Activated CD8-positive, alpha-beta memory T cell treated with anti-CD3 and anti-CD28 coated beads, Interleukin-2, amount 50 U/mL, for 24 hours (primary cell): ENCODE measurements around the gene FCRL6.
A peak's percentile ranks its signal among the peaks of the same experiment; 100 is the strongest.

Experiments
- DNase-seq: peaks from one replicate; pipeline ENCODE4 v3.0.0-alpha.2; 2020; ENCODE audit errors: extremely low read depth

Gene FCRL6

DNA sequence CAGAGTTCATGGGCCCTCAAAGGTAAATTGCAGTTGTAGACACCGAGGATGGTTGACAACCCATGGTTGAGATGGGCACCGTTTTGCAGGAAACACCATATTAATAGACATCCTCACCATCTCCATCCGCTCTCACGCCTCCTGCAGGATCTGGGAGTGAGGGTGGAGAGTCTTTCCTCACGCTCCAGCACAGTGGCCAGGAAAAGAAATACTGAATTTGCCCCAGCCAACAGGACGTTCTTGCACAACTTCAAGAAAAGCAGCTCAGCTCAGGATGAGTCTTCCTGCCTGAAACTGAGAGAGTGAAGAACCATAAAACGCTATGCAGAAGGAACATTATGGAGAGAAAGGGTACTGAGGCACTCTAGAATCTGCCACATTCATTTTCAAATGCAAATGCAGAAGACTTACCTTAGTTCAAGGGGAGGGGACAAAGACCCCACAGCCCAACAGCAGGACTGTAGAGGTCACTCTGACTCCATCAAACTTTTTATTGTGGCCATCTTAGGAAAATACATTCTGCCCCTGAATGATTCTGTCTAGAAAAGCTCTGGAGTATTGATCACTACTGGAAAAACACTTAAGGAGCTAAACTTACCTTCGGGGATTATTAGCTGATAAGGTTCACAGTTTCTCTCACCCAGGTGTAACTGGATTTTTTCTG, 33.8 kb downstream of the FCRL6 start:
- DNase-seq, result no peak

DNA sequence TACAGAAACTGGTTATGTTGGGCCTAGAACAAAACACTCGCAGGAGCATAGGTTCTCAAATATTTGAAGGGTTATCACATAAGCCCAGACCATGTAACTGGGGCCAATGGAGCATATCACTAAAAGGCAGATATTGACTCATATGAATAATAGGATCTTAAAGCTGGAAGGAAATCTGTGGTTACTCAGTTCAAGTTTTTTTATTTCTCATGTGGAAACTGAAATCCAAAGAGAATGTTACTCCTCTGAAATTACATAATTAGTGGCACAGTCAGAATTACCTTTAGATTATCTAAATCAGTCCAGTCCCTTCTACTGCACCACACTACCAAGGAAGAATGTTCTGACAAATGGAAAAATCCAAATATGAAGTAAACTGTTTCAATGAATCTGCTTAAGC, 36.6 kb downstream of the FCRL6 start:
- no peak for DNase-seq

DNA sequence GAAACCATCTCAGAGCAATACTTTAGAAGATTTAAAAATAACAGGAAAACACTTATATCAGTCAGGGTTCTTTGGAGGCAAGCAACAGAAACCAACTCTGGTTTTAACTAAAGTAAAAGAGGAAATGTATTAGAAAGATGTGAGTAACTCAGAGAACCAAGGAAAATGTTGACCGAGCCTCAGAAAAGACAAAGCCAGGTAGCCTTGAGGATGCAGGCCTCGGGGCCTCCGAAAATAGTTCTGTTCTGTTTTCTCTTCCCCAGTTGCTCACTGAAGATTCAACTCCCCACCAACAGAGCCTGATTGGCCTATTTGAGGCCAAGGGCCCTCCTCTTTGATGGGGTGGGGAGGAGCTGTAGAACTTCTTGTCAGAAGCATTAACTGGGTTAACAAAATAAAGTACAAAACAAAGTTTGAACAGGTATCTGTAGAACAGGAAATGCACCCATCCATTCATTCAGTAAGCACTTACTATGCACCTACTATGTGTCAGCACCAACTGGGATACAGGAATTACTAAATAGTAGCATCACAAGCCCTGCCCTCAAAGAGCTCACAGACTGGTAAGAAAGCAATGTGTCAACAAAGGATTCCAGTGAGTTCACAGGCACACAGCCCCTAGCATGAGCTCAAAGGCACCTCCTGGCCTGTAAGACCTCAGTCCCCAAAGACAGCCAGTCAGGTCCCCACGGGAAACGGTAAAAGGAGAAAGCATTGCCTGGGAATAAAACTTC, 37.1 kb downstream of the FCRL6 start:
- DNase-seq, result no peak

DNA sequence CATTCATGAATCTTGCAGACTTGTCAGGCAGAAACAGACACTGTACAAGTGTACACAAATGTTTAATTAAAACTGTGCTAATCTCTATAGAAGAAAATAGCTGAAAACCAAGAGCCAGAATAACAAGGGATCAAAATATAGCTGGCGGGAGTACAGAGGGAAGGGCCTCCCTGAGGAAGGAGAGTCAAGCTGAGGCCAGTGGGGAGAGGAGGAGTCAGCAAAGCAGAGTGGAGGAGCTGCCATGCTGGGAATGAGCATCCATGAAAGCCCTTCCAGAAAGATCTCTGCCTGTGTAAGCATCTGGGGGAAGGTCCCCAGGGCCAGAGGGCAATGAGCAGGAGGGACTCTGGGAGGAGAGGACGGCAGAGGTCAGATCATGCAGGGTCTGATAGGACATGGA, 39.6 kb downstream of the FCRL6 start:
- no peak for DNase-seq

DNA sequence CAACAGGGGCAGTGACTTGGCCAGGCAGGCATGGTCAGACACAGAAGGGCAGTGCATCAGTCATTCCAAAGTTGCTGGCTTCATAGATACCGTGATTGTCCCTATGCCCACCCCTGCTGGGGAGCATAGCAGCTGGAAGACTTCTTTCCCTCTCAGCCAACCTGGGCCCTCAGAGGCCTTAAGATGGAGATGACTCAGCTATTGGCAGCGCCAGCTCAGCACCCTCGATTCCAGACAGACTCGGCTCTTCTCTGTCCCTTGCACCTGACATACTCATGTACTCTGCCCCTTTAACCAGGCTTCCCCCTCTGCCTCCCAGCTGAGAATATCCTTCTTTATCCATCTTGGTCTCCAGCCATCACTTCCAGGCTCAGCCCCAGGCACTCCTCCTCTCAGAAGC, 41.3 kb downstream of the FCRL6 start:
- DNase-seq, result no peak

DNA sequence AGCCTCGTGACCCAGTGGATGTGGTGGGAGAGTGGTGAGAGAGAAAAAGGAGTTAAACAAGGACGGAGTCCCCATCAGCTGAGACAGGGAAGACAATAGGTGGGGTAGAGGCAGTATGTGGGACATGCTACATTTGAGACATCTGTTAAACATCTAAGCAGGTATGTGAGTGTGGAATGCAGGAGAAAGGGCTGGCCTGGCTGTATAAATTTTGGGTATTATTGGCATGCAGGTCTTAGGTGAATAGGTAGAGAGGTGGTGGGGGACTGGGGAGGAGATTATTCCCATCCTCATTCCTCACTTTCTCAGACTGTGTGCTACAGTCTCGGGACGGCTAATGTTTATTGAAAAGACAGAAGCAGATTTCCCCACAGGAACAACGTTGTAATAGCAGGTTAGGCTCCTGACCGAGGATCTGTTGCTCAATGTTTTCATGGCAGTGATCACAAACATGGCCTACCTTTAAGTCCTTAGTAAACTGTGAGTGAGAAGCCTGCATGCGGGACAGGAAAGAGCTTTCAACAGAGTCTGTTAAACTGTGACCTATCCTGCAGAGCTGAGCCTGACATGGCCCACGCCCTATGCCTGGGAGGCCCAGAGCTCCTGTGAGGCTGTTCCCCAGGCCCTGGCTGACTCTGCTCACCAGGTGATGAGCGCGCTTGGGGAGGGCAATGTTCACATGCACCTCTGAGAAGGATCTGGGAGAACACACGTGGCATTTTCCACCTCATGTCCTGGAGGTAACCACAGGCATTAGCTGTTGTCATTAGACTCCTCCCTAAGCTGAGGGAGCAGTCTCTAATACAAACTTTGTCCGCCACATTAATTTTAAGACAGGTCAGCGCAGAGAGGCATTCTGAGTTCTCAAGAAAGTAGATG, 43.8 kb downstream of the FCRL6 start:
- no peak for DNase-seq

DNA sequence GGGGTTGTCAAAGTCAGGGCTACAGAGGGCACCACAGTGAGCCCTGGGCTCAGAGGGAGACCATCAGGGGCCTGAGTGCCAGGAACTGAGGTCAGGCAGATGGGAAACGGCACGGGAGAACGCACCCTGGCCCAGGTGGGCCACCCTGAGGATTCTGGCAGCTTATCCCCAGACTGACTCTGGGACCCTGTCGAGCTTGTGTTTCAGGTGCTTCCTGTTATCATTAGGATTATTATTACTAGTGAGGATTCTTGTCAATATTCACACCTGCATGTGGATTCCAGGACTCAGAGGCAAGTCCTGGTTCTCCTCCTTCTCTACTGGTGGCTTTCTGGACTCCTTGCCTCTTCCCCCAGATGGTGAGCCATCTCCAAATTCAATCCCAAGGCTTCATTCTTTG, 45.1 kb downstream of the FCRL6 start:
- no peak for DNase-seq

DNA sequence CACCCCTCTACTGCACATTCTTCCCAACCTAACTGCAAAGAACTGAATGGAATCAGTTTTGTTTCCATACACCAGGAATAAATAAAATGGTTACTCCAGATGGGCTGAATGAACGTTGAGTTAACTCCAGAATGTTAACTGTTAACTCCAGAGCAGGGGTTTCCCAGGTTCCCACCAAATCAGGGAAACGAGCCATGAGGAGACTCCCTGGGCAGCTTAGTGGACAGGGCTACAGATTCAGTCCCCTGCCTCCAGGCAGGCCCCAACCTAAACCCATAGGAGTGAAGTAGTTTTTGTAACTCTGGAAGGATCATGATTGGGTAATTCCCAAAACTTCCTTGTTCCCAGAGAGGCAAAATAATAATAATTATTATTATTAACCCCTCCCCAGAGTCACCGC, 46.2 kb downstream of the FCRL6 start:
- DNase-seq, result no peak

DNA sequence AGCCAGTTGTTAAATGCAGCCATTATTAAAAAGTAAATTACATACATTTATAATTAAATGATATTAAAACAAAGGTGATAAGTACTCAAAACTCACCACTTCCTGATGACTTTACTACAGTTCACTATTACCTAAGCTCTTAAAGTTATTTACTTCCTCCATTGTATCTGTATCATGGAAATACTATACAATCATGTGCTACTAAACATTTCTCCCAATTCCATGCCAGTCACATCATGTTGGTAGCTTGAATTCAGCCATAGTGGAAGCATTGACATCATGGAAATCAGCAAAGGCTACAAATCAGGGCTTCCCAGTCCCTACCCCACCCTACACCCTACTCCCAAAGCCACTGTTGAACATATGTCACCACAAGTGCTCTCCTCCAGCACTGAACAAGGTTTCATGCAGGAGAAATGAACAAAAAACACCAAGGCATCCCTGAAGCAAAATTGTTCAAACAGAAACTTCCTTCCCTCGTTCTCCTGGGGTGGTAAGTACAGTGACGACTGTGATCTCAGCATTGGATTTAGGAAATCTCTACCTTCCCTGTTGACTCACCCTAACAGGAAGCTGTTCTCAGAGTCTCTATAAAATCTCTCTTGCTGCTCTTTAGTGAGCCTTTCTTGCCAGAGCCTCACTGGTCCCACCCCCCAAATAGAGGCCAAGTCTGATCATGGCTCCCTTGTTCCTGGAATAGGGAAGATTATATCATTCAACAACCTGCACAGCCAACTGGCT, 47.6 kb downstream of the FCRL6 start:
- DNase-seq, result no peak

DNA sequence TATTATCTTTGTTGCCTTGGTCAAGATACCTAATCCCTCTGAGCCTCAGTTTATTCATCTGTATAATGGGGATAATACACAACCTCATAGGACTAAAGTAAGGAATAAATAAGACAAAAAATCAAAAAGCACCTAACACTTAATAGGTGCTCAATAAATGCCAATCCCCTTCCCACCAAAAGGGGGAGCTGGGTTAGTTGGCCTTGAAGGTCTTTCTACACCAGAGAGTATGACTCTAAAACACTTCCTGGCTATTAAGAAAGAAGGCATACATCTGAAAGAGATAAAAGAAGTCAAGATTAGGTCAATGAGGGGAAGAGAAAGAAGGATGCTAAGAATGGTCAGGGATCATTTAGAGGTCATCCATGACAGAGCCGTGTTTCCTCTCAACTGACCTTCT, 49.2 kb downstream of the FCRL6 start:
- DNase-seq, result no peak

DNA sequence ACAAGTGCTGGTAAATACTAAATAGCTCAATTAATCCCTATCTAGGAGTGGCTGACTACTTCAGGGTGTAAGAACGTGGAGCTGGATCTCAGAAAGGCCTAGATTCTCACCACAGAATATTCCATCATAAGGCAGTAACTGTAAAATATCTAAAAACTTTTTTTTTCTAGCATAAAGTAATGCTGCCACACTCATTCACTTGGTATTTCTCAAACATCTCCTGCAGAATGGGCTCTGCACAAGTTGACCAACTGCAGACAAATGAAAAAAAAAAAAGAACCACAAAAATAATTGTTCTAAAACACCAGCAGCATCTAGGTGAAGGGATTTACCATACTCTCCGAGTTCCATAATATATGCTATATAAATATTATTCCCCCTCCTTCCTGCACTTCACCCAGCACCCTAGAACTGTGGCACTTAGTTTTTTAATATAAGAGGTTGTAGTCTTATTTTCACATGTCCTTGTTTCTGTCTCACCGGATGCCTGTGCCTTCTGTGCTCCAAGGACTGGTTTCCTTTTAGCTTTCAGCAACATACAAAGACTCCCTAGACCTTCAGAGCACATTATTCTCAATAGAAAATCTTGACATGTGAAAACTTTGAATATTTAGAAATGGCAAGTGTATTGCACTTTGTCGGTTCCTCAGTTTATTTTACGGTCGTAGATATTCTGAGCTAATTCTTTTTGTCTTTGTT, 51.4 kb downstream of the FCRL6 start:
- DNase-seq, result no peak

DNA sequence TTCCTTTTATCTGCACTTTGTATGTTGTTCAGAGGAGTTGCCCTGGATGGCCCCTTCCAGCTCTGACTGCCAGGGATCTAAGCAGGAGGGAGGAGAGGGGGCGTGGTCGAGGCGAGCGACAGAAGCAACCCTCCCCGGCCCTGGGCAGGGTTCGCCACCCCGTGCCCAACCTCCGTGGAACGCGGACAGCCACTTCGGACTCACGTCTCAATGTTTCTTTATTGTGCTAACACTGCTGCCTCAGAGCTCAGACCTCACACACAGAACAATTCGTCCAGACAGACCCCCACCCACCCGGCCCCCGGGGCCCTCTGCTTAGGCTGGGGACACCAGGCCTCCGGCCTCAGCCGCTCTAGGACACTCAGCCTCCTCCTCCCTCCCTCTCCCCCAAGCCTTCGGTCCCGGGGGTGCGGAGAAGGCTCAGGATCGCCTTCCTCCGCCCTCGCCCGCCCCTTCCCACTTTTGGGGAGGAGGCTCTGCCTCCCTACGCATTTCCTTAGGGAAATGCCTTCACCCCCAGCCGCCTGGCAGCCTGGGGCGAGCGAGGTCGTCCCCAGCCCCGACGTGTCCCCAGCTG, 52.0 kb downstream of the FCRL6 start:
- no peak for DNase-seq

DNA sequence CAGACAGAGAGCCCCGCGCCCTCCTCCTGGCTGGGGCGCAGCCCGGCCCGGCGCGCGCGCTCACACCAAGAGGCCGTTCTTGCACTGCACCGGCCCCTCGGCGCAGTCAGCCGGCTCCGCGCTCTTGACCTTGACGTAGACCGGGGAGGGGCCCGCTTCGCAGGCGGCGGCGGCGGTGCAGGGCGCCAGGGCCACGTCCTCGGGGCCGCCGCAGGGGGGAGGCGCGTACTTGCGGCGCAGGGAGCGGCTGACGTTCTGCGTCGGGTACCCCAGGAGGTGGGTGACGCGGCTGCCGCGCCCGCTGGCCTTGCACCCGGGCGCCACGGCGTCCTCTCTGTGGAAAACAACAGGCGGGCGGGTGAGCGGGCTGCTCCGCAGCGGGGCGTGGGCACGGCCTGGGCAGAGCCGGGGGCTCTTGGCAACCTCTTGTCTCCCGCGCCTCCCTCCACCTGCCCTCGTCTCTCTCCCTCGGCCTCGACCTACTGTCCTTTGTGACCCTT, 52.6 kb downstream of the FCRL6 start:
- DNase-seq, result peak; percentile 26

DNA sequence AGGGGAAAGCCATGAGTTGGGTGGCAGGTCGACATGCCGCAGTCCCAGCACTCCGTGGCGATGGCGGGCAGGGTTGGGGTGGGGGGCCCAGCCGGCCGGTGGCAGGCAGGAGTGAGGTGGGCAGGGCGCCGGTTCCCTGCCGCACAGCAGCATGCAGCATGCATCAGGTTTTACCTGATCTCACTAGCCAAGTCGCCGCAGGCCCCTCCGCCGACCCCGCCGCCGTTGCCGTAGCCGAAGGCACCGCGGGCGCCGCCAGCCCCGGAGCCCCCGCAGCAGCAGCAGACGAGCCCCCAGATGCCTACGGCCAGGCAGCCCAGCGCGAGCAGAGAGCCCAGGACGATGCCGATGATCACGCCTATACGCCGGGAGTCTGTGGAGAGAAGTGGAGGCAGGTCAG, 53.5 kb downstream of the FCRL6 start:
- DNase-seq, result no peak

DNA sequence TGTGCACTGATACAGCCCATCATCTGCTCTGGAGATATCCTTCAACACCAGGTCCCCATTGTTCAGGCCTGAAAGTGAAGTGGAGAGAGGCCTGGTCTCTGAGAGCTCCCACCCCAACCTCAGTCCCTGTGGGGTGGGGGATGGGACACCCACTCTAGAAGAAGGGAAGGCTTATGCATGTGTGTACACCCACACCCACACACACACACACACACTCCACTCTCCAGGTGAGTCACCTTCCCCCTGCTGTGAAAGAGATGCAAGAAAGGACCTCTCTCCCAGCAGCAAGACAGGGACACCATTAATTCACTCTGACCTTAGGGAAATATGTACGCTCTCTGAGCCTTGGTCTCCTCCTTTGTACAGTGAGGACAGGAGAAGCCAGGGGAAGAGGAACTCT, 54.4 kb downstream of the FCRL6 start:
- DNase-seq, result no peak

DNA sequence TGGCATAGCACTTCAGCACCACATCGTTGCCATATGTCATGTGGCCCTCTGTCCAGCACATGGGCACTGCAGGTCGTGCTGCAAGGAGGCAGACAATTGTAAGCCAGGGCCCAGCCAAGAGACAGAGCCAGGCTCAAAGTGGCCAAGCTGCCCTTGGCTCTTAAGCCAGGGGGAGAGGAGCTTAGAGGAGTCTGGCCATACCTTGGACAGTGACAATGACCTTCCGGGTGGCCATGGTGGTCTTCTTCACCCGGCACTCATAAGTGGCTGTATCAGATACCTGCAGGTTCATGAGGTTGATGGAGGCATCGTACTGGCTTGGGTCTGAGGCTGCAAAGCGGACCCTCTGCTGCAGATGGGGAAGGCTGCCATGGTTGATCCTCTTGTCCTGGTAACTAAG, 55.7 kb downstream of the FCRL6 start:
- DNase-seq, result no peak

DNA sequence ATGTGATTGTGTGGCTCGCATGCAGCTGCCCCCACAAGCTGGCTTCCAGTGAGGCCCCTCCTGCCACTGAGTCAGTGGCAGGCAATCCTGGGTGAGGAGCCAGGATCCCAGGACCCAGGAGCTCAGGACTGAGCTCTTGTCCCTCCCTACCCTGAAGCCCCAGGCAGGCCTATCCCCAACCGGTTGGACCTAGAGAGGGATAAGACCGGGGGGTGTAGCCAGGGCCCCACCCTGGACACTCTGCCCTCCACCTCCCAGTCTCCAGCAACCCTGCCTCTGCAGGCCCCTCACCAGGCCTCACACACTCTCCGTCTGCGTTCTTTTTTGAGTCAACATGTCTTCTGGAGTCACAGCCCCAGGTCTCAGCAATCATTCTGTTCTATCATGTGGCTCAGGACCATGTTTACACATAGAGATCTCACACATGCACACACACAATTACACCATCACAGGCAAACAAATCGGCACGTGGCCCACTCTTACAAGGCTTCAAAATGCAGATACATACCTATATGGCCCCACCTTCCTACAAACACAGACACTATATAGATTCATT, 57.7 kb downstream of the FCRL6 start:
- no peak for DNase-seq

DNA sequence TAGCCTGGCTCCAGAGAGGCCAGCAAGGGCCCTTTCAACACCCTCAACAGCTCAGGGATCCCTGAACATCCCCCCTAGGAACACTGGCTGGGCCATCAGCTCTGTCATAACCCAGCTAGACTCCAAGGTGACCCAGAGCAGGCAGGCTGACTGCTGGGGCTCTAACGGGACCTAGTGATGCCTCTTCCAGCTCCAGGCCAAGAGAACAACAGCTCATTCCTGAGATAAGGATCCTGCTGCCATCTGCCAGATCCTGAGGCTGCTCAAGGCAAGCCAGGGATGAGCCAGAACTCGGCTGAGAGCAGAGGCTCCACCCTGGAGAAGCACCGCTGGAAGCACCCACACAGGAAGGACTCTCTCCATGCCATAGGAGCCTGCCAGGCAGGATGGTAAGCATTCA, 58.3 kb downstream of the FCRL6 start:
- no peak for DNase-seq

DNA sequence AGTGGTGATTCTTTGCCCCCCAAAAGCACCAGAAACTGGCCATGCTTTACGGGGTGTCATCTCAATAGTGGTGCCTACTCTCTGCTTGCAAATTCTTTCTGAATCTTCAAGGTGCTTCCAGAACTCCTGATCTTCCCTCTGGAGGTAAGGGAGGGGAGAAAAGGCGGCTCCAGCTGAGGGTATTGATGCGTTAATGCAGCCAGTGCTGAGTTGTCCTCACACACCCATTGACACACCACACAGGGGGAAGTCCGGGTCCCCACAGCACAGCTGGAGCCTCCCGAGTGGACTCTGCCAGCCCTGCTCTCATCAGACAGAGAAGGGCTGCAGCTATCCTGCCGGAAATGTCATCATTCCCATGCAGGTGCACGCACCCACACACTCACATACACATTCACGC, 59.1 kb downstream of the FCRL6 start:
- DNase-seq, result no peak

DNA sequence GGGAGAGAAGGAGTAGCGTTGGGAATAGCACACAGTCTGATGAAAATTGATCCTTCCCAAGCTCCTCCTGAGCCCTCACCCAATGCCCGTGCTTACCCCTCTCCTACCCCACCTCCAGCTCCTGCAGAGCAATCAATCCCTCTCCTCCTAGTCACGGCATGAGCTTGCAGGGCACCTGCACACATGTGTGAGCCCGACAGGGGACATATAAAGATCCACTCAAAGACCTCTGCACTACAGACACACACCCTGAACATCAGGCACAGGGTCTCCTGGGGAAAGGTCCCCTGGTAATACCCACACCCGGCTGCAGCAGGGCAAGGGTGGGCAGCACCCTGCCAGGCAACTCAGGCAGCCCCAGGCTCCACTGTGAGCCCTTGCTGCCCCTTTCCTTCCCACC, 59.9 kb downstream of the FCRL6 start:
- DNase-seq, result no peak

DNA sequence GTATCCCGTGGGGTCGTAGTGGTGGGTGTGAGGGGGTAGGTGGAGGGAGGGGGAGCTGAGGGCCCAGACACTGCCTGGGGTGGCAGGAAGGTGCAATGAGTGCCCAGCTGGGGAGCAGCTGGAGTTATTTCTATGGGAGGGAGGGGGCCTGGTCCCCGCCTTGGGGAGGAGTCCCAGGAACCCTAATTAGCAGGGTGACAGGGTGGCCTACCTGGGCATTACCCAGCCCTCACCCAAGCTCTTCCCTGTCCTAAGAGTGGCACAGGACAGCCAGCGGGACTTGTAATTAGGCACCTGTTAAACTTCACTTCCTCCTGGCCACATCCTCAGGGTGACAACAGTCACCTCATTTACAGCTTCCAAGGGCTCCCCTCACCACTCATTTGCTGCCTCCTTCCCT, 60.4 kb downstream of the FCRL6 start, which contains the start of gene VSIG8:
VSIG8 (minus strand) TSS at position 101 of the 400 bp plus-strand sequence. CDS start 136 bp downstream, outside the sequence.
- no peak for DNase-seq
